ENCODE measurements around the gene STRIT1.
"Not testable (repeated sequence)": the region's sequence is repeated elsewhere in the genome, so short reads cannot be mapped to it uniquely, and the experiment has no call there.

- not testable (repeated sequence) for TF ChIP-seq CTCF, EP300, POLR2A (IDR thresholded peaks at IDR 0.05)
Observed at GRCh38 chr3:155275159-155275754, 18.2 kb downstream of the STRIT1 start.

All from ovary (tissue), 3 donors.